HepG2 (cell line): ENCODE measurements around the gene HSD17B11. TPM values are rescaled to one million over a fixed set of nuclear protein-coding genes. Genes with fewer than 3 reads are reported as not detected.

Experiments used
- ATAC-seq: fragments of 200-7000 bp; cut with Tn5 transposase; 3 replicates; pipeline ENCODE4 v1.9.1; 2020; ENCODE audit warnings: mild to moderate bottlenecking, moderate library complexity
- BruUV-seq: library from RNA; stranded (reverse); fragments of 400-500 nt; replicated peaks from 2 replicates; lab custom pipeline; 2021; lab: Mats Ljungman, UMichigan
- CTCF ChIA-PET: fragments of 300-600 bp; formaldehyde crosslinking; extraction: SDS; loops from one replicate; lab custom pipeline; 2021; ENCODE audit warnings: low total read pairs, inconsistent platforms, low intra/inter-chr PET ratio; lab: Yijun Ruan, JAX
- POLR2A ChIA-PET: fragments of 350-600 bp; sonication (Branson Sonifier 250); formaldehyde crosslinking; loops from one replicate; lab custom pipeline; 2020; ENCODE audit warnings: antibody characterized with exemption, inconsistent platforms; lab: Yijun Ruan, JAX
- DNase-seq: peaks from one replicate; pipeline ENCODE4 v3.0.0-alpha.2; 2015; ENCODE audit warnings: low spot score
- FAIRE-seq: peaks from 3 replicates; lab custom pipeline; 2011; peaks lifted over from hg19 to GRCh38; lab: Jason Lieb, UNC
- H2AFZ ChIP-seq: one replicate; pipeline ENCODE4 v1.6.1; 2011; ENCODE audit warnings: low read length, inconsistent platforms
- H3K27ac ChIP-seq: fragments of 300-600 bp; 3 replicates; pipeline ENCODE4 v1.8.0; 2011; ENCODE audit warnings: mixed run types, mild to moderate bottlenecking, mixed read lengths, low read length, inconsistent platforms; ENCODE audit not compliant: insufficient read depth; ENCODE audit errors: extremely low read length
- H3K27me3 ChIP-seq, 2 experiments: fragments of 200-600 bp in 1 of 2; 2 replicates in 1 of 2; 3 replicates in 1 of 2; pipeline versions ENCODE4 v1.6.0 to v1.8.0; 2011; ENCODE audit warnings: low read length in 2 of 2, mild to moderate bottlenecking in 2 of 2, moderate library complexity in 2 of 2, inconsistent platforms in 1 of 2; ENCODE audit not compliant: insufficient read depth in 2 of 2, control insufficient read depth in 1 of 2
- H3K36me3 ChIP-seq, 2 experiments: fragments of 200-600 bp in 1 of 2; replicated peaks in 1 of 2; 2 replicates in 1 of 2; 3 replicates in 1 of 2; pipeline versions ENCODE4 v1.5.1 to v1.8.0; 2011; ENCODE audit warnings: low read length in 2 of 2, inconsistent platforms in 1 of 2; ENCODE audit not compliant: insufficient read depth in 2 of 2, control insufficient read depth in 1 of 2
- H3K4me1 ChIP-seq: 2 replicates; pipeline ENCODE4 v1.5.1; 2012; ENCODE audit warnings: low read length, inconsistent platforms; ENCODE audit not compliant: insufficient read depth
- H3K4me2 ChIP-seq: 2 replicates; pipeline ENCODE4 v1.6.0; 2011; ENCODE audit warnings: low read depth, low read length, inconsistent platforms
- H3K4me3 ChIP-seq, 3 experiments: fragments of 200-600 bp in 1 of 3; sonication (generic), shearing (Covaris generic) in 1 of 3; replicated peaks in 1 of 3; 2 replicates each; pipeline ENCODE4 v1.5.1; 2011 to 2016; ENCODE audit warnings: low read length in 3 of 3, inconsistent platforms in 2 of 3, low read depth in 2 of 3, mild to moderate bottlenecking in 2 of 3, control low read depth in 1 of 3, mixed read lengths in 1 of 3; ENCODE audit not compliant: insufficient read depth in 1 of 3
- H3K79me2 ChIP-seq: one replicate; pipeline ENCODE4 v1.6.1; 2011; ENCODE audit warnings: low read length, inconsistent platforms; ENCODE audit not compliant: insufficient read depth
- H3K9ac ChIP-seq: 2 replicates; pipeline ENCODE4 v1.6.0; 2011; ENCODE audit warnings: mild to moderate bottlenecking, low read depth, low read length, inconsistent platforms; ENCODE audit not compliant: insufficient read depth
- H3K9me3 ChIP-seq: 2 replicates; pipeline ENCODE4 v1.5.1; 2012; ENCODE audit warnings: mild to moderate bottlenecking, low read length
- H4K20me1 ChIP-seq: 2 replicates; pipeline ENCODE4 v1.6.0; 2011; ENCODE audit warnings: inconsistent platforms, mild to moderate bottlenecking, low read length, moderate library complexity; ENCODE audit not compliant: insufficient read depth
- ARHGAP35 ChIP-seq: sonication (generic); formaldehyde crosslinking; IDR thresholded peaks from 2 replicates; pipeline ENCODE4 v1.9.0; 2022; ENCODE audit warnings: mild to moderate bottlenecking, inconsistent platforms, moderate library complexity, missing genetic modification reagents, borderline replicate concordance
- FLYWCH1 ChIP-seq: sonication (generic); formaldehyde crosslinking; IDR thresholded peaks from 2 replicates; pipeline ENCODE4 v1.8.1; 2023; ENCODE audit warnings: mild to moderate bottlenecking, missing genetic modification reagents
- FUBP1 ChIP-seq: sonication (generic); formaldehyde crosslinking; IDR thresholded peaks from 2 replicates; pipeline ENCODE4 v1.5.1; 2020; ENCODE audit warnings: missing genetic modification reagents, mild to moderate bottlenecking, borderline replicate concordance
- HIVEP1 ChIP-seq: sonication (generic); formaldehyde crosslinking; IDR thresholded peaks from 2 replicates; pipeline ENCODE4 v1.4.0; 2020; ENCODE audit warnings: mild to moderate bottlenecking, missing genetic modification reagents
- IKZF4 ChIP-seq: sonication (generic); formaldehyde crosslinking; IDR thresholded peaks from 2 replicates; pipeline ENCODE4 v1.5.1; 2020; ENCODE audit warnings: borderline replicate concordance, mild to moderate bottlenecking, low read depth, missing genetic modification reagents; ENCODE audit errors: not compliant biosample characterization
- SRF ChIP-seq: IDR thresholded peaks from 2 replicates; pipeline ENCODE4 v1.6.1; 2011; ENCODE audit warnings: mild to moderate bottlenecking, low read depth, low read length, moderate library complexity
- TEAD3 ChIP-seq: optimal IDR thresholded peaks from 2 replicates; pipeline ENCODE3; 2016; ENCODE audit warnings: borderline replicate concordance
- YY1 ChIP-seq: IDR thresholded peaks from 2 replicates; pipeline ENCODE4 v1.6.1; 2011; ENCODE audit warnings: low read length, low read depth, moderate library complexity, mild to moderate bottlenecking; ENCODE audit not compliant: insufficient read depth, insufficient replicate concordance
- ZBTB37 ChIP-seq: sonication (generic); formaldehyde crosslinking; IDR thresholded peaks from 2 replicates; pipeline ENCODE4 v1.4.0; 2020; ENCODE audit warnings: mild to moderate bottlenecking, missing genetic modification reagents
- ZNF331 ChIP-seq: sonication (generic); formaldehyde crosslinking; IDR thresholded peaks from 2 replicates; pipeline ENCODE4 v1.4.0; 2020; ENCODE audit warnings: missing genetic modification reagents
- ZNF430 ChIP-seq: sonication (generic); formaldehyde crosslinking; IDR thresholded peaks from 2 replicates; pipeline ENCODE4 v1.9.0; 2021; ENCODE audit warnings: mild to moderate bottlenecking, missing genetic modification reagents
- ZNF720 ChIP-seq: sonication (generic); formaldehyde crosslinking; IDR thresholded peaks from 2 replicates; pipeline ENCODE4 v1.4.0; 2020; ENCODE audit warnings: missing genetic modification reagents
- WGBS: methylation state at CpG from one replicate; pipeline ENCODE4 v1.1.6; 2017; ENCODE audit warnings: low lambda C conversion rate; 5-methylcytosine and 5-hydroxymethylcytosine counted together
- in situ Hi-C: cut with HindIII; loops from 2 replicates; pipeline ENCODE4 v1.10.0; 2017; ENCODE audit warnings: low pct_unique_long_range_greater_than_20kb; ENCODE audit not compliant: extremely low pct_ligation_motif_present
- intact Hi-C: fragments of 100-400 bp; cut with micrococcal nuclease; formaldehyde crosslinking; loops from one replicate; pipeline ENCODE4 v1.10.0; 2022; ENCODE audit not compliant: unreplicated experiment
- polyA plus RNA-seq, 8 experiments: library from polyadenylated mRNA; depleted of rRNA in 3 of 8; stranded (reverse) in 7 of 8; unstranded in 1 of 8; fragments of >200 nt; fragmentation: Illumina TruSeq in 4 of 8; extraction: Trizol in 4 of 8; gene quantifications; 2 replicates each; pipeline versions ENCODE4 v1.2.1 to v1.2.3, GENCODE V29; 2011 to 2016; ENCODE audit warnings: low read depth in 4 of 8, missing spikeins in 1 of 8, mixed read lengths in 1 of 8; ENCODE audit not compliant: insufficient read depth in 1 of 8
- total RNA-seq, 5 experiments: library from RNA; depleted of rRNA; stranded (reverse); fragments of >200 nt; fragmentation: Illumina TruSeq; extraction: Trizol; gene quantifications; 2 replicates each; pipeline ENCODE4 v1.2.3, GENCODE V29; 2016; ENCODE audit warnings: low read depth in 1 of 5
- TF ChIP-seq, protein P1 (sequence below): sonication (generic); formaldehyde crosslinking; conservative IDR thresholded peaks from 2 replicates; pipeline ENCODE4 v1.5.0; 2020; ENCODE audit warnings: missing genetic modification reagents
- TF ChIP-seq, protein P2 (sequence below): sonication (generic); formaldehyde crosslinking; IDR thresholded peaks from 2 replicates; pipeline ENCODE4 v1.4.0; 2020; ENCODE audit warnings: missing genetic modification reagents

The HSD17B11 gene
- total and polyA plus RNA-seq, 2 of the 13 experiments (the other 11 are each of a cell fraction or from before 2014, with no cell fraction given): 121 to 158 TPM

- Histone ChIP-seq H3K27me3 (no peaks in the 10 kb centered on the region), H3K36me3 (peaks cover 21 to 75% of the 10 kb centered on the region in 2 experiments), H2AFZ (no peak overlapping the region), H3K4me2 (no peak overlapping the region), H3K9ac (no peak overlapping the region), H4K20me1 (peaks cover 2% of the 10 kb centered on the region; the same call in 1 of the 2 replicates), H3K4me1 (no peaks in the 10 kb centered on the region), H3K79me2 (no peaks in the 10 kb centered on the region), H3K4me3 (no peak overlapping the region), H3K9me3 (no peaks in the 10 kb centered on the region), H3K27ac (no peak overlapping the region)
- no peak for FAIRE-seq
- BruUV-seq: no TSS peak
- intact Hi-C loops (no loop called here), in situ Hi-C loops (no loop called here)
- CTCF ChIA-PET: no interaction called here
- no peak for TF ChIP-seq ZNF720 (CRISPR knock-in tag)
- TF ChIP-seq, protein P1, sequence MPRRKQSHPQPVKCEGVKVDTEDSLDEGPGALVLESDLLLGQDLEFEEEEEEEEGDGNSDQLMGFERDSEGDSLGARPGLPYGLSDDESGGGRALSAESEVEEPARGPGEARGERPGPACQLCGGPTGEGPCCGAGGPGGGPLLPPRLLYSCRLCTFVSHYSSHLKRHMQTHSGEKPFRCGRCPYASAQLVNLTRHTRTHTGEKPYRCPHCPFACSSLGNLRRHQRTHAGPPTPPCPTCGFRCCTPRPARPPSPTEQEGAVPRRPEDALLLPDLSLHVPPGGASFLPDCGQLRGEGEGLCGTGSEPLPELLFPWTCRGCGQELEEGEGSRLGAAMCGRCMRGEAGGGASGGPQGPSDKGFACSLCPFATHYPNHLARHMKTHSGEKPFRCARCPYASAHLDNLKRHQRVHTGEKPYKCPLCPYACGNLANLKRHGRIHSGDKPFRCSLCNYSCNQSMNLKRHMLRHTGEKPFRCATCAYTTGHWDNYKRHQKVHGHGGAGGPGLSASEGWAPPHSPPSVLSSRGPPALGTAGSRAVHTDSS (CRISPR knock-in tag): no peak
- TF ChIP-seq ZBTB37 (CRISPR knock-in tag): no peak
- TF ChIP-seq ZNF430 (CRISPR knock-in tag): no peak
- no peak for TF ChIP-seq SRF
- no peak for TF ChIP-seq FLYWCH1 (CRISPR knock-in tag)
- TF ChIP-seq ARHGAP35 (CRISPR knock-in tag): no peak
- TF ChIP-seq, protein P2, sequence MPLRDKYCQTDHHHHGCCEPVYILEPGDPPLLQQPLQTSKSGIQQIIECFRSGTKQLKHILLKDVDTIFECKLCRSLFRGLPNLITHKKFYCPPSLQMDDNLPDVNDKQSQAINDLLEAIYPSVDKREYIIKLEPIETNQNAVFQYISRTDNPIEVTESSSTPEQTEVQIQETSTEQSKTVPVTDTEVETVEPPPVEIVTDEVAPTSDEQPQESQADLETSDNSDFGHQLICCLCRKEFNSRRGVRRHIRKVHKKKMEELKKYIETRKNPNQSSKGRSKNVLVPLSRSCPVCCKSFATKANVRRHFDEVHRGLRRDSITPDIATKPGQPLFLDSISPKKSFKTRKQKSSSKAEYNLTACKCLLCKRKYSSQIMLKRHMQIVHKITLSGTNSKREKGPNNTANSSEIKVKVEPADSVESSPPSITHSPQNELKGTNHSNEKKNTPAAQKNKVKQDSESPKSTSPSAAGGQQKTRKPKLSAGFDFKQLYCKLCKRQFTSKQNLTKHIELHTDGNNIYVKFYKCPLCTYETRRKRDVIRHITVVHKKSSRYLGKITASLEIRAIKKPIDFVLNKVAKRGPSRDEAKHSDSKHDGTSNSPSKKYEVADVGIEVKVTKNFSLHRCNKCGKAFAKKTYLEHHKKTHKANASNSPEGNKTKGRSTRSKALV (CRISPR knock-in tag): no peak
- TF ChIP-seq FUBP1: no peak
- no peak for TF ChIP-seq ZNF331 (CRISPR knock-in tag)
- TF ChIP-seq TEAD3 (CRISPR knock-in tag): no peak
- no peak for TF ChIP-seq HIVEP1 (CRISPR knock-in tag)
- no peak for TF ChIP-seq YY1
- TF ChIP-seq IKZF4 (CRISPR knock-in tag): no peak
- POLR2A ChIA-PET: no interaction called here
- no peak for ATAC-seq
- DNase-seq: no peak
- 93% methylated on average over 2 of the region's 2 CpGs for WGBS
These were observed 27.4 kb downstream of the HSD17B11 start for GRCh38 chr4:87363552-87363951.
